COR-L47 (cell line): ENCODE results near the gene YOD1.

Experiments
- DNase-seq: peaks from one replicate; lab custom pipeline; 2025; lab: John Stamatoyannopoulos, UW

Gene YOD1

DNA sequence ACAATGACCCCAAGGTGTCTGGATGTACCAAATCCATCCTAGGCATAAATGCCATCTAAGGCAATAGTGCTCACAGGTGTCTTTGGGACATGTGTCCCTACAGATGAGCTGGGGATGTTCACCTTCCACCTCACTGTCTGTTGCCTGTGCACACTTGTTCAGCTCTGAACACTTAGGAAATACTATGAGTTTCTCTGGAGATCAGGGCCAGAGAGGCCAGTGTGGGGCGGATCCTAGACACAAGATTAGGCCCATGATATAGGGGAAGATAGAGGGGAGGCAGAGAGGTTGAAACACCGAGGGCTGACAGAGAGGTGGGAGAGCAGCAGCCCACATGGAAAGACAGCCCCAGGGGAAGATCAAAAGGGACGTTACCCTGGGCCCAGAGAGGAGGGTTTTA lies 44.1 kb downstream of the YOD1 start:
- DNase-seq = no peak

DNA sequence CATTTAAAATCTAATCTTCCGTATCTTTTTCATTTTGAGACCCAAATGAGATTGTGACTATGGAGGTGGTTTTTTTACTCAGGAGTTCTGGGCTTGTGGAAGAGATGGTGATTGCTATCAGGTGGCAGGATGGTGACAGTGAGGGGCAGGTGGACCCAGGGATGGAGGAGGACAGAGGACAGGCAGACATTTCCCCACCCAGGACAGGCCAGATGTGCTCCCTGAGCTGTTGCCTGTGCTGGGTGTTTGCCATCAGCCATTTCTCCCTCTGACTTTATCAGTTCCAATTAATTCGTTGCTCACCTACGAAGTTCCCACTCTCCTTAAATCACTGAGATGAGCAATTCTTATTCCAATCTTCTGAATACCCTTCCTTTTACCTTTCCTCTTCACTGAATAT lies 44.9 kb downstream of the YOD1 start:
- DNase-seq = no peak

DNA sequence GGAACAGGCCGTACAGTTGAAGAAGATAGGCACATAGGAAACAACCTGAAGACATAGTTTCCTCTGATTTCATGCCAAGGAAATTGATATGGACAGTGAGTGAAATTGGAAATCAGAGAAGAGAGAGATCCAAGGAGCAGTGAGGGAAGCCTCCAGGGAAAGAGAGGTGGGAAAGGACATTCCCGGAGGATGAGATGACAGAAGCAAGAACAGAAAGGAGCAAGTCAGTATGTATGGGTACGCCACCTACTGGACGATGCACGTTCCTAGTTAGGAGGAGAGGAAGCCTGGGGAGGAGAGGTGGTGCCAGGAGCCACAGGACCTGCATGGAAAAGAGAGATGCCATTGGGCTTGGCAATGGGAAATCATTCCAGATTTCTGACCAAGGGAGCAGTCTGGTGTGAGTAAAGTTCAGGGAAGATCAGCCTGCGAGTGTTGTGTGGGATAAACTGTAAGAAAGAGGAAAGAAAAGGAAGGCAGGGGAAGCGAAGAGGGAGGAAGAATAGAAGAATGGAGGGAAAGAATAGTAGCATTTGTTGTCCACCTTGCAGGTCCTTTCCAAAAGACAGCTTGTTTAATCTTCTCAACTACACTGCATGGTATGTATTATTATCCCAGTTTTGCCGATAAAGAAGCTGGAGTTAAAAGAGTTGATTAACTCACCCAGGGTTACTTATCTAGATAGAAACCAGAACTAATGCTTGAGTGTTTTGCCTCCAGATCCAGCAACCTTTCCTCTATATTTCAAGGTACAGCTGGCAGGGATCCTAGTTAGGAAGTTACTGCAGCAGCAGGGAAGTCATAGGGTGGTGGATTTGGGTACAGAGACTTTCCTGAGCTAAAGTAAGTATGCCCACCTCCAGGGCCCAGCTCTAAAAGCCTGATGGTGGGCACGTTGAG lies 45.8 kb downstream of the YOD1 start:
- DNase-seq = peak; percentile 53

DNA sequence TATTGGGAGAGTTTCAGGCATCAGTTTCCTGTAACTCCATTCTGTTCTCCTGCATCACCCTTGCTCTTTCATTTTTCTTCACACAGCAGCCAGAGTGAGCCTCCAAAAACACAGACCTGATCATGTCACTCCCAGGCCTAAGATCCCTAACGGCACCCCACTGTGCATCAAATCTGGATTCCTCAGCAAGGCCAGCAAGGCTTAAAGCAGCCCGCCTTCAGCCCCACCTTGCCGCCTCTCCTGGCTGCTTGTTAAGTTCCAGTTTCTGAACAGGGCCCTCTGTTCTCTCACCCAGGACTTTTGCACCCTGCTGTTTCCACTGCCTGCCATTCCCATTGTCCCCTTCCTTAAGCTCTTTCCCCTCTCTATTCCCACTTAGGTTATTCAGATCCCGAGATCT lies 47.8 kb downstream of the YOD1 start:
- DNase-seq = no peak

DNA sequence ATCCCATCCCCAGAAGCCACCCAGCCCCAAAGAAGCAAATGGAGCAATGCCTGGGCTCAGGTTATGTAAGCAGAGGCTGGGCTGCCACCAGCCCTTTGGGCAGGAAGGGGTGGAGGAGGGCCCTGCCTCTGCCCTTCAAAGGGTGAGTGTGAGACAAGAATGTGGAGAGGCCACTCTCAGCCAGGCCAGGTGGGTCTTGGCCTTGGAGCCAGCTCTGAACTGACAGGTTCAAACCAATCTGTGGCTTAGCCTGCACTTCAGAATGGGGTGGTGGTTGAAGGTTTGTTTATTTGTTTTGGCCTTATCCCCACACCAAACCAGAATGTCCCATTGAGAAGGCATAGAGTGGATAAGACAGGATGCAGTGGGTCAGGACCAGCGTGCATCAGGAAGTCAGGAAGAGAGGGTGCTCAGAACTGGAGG lies 48.3 kb downstream of the YOD1 start:
- DNase-seq = no peak

DNA sequence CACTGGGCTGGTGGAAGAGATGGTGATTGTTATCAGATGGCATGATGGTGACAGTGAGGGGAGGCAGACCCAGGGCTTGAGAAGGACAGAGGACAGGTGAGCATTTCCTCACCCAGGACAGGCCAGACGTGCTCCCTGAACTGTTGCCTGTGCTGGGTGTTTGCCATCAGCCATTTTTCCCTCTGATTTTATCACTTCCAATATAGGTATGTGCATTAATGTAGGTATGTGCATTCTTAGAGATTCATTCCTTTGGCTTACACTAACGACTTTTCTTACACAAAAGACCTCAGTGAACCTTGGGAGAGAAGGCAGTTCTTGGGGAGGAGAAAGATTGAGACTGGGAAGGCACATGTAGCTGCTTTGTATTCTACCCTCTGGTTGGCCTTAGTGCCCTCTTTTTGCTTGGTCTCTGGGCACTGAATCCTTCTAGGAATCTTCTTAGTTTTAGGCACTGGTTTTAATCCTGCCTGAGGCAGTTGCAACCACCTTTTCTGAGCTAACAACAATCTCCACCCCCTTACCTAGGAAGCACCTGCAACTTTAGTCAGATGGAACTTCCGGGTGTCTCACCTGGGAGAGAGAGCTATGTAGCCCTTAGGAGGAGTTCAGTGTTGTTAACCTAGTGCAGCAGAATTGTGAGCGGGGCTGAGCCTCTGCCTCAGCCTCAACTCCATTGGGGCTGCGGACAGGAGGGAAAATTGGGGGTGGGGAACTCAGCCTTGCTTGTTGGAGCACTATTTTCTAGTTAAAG lies 49.3 kb downstream of the YOD1 start:
- DNase-seq = no peak

DNA sequence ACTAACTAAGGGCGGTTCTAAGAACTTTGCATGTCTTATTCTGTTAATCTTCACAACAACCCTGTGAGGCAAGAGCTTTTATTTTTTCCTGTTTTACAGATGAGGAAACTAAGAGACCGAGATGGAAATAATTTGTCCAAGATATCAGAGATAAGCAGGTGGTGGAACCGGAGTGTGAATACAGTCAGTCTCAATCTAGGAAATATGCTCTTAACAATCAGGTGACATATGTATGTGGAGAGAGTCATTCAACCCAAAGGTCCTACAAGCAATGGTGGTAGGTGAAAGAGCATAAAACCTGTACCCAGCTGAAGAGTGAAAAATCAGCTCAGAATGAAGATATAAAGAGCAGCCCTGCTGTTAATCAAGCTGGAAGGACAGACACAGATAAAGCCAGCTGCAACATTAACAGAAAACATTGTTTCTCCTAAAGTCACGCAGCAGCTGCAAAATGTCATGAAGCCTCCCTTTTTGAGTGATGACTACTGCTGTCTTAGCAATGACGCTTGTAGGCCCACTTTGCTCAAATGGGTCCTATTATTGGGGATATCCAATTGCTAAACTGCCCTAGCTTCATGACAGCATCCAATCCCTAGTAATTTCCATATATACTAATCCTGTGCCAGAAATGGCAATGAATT lies 50.2 kb downstream of the YOD1 start:
- DNase-seq = no peak

DNA sequence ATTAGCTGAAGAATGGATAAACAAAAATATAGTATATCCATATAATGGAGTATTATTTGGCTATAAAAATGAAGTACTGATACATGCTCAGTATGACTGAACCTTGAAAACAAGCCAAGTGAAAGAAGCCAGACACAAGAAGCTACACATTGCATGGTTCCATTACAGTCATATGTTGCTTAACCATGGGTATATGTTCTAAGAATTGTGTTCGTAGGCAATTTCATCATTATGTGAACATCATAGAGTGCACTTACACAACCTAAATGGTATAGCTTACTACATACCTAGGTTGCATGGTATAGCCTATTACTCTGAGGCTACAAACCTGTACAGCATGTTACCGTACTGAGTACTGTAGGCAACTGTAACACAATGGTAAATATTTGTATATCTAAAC lies 52.2 kb downstream of the YOD1 start:
- no peak for DNase-seq
